ENCODE measurements around the gene USP24. TPM values are rescaled to one million over a fixed set of nuclear protein-coding genes. Genes with fewer than 3 reads are reported as not detected.

USP24 gene
- polyA plus RNA-seq, 1 of the 3 experiments (the other 2 are of a cell fraction): 8.1 TPM

- TF ChIP-seq ZBTB33 (IDR thresholded peaks at IDR 0.05; ENCODE audit: borderline replicate concordance, low read depth) (no peak), RXRA (IDR thresholded peaks at IDR 0.05; ENCODE audit: borderline replicate concordance, low read depth) (no peak), RFX5 (IDR thresholded peaks at IDR 0.05; ENCODE audit: low read length) (no peak), TAF1 (IDR thresholded peaks at IDR 0.05; ENCODE audit: borderline replicate concordance, low read depth, low read length) (no peak), SMC3 (IDR thresholded peaks at IDR 0.05; ENCODE audit: low read depth, low read length) (no peak), MXI1 (IDR thresholded peaks at IDR 0.05; ENCODE audit: low read depth, low read length) (no peak)
- TF ChIP-seq, protein P1, sequence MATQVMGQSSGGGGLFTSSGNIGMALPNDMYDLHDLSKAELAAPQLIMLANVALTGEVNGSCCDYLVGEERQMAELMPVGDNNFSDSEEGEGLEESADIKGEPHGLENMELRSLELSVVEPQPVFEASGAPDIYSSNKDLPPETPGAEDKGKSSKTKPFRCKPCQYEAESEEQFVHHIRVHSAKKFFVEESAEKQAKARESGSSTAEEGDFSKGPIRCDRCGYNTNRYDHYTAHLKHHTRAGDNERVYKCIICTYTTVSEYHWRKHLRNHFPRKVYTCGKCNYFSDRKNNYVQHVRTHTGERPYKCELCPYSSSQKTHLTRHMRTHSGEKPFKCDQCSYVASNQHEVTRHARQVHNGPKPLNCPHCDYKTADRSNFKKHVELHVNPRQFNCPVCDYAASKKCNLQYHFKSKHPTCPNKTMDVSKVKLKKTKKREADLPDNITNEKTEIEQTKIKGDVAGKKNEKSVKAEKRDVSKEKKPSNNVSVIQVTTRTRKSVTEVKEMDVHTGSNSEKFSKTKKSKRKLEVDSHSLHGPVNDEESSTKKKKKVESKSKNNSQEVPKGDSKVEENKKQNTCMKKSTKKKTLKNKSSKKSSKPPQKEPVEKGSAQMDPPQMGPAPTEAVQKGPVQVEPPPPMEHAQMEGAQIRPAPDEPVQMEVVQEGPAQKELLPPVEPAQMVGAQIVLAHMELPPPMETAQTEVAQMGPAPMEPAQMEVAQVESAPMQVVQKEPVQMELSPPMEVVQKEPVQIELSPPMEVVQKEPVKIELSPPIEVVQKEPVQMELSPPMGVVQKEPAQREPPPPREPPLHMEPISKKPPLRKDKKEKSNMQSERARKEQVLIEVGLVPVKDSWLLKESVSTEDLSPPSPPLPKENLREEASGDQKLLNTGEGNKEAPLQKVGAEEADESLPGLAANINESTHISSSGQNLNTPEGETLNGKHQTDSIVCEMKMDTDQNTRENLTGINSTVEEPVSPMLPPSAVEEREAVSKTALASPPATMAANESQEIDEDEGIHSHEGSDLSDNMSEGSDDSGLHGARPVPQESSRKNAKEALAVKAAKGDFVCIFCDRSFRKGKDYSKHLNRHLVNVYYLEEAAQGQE (IDR thresholded peaks at IDR 0.05; ENCODE audit: low read depth, low read length): no peak
- Histone ChIP-seq H3F3A (replicated peaks; ENCODE audit: insufficient read depth) (no peaks in the 10 kb centered on the region), H3K9me3 (no peaks in the 10 kb centered on the region), H3K4me2 (no peak overlapping the region), H3K27me3 (ENCODE audit: insufficient read depth) (no peaks in the 10 kb centered on the region), H3K79me2 (ENCODE audit: insufficient read depth) (no peaks in the 10 kb centered on the region), H4K20me1 (ENCODE audit: insufficient read depth) (no peaks in the 10 kb centered on the region), H3K4me1 (ENCODE audit: control insufficient read depth in 1 of 2, insufficient read depth in 2 of 2, low read depth in 1 of 2, low read length in 1 of 2) (peaks cover 0 to 13% of the 10 kb centered on the region in 2 experiments; a peak in 1 of 4 replicates), H3K36me3 (replicated peaks in 1 of 2; ENCODE audit: control insufficient read depth in 1 of 2, insufficient read depth in 2 of 2, low read length in 1 of 2) (no peaks in the 10 kb centered on the region), H2AFZ (ENCODE audit: low read depth) (no peak overlapping the region), H3K9ac (no peak overlapping the region), H3K4me3 (ENCODE audit: low read depth in 2 of 2, low read length in 1 of 2) (no peak overlapping the region), H3K9me2 (no peaks in the 10 kb centered on the region), H3K27ac (ENCODE audit: low read depth in 2 of 2, low read length in 1 of 2) (no peak overlapping the region)
- 74% methylated on average over 9 of the region's 12 CpGs for WGBS (ENCODE audit: low lambda C conversion rate)
- ChIA-PET POLR2A (no interaction called here), CTCF (interaction anchor here (1.2 to 2.5 kb wide), 2 partner anchors 17 to 34 kb away, joined by 6 to 7 read pairs; no protein-coding TSS in a partner anchor)
- DNase-seq: no peak
Observed at GRCh38 chr1:55055084-55055882, 159.9 kb downstream of the USP24 start.

GRCh38 chr1:55054396-55054795 lies 160.8 kb downstream of the USP24 start:
- Histone ChIP-seq H3K9ac (no peak overlapping the region), H3K4me3 (ENCODE audit: low read depth in 2 of 2, low read length in 1 of 2) (no peak overlapping the region), H4K20me1 (ENCODE audit: insufficient read depth) (no peaks in the 10 kb centered on the region), H3K4me2 (no peak overlapping the region), H3K27ac (ENCODE audit: low read depth in 2 of 2, low read length in 1 of 2) (no peak overlapping the region), H3K79me2 (ENCODE audit: insufficient read depth) (no peaks in the 10 kb centered on the region), H3K9me3 (no peaks in the 10 kb centered on the region), H3K36me3 (replicated peaks in 1 of 2; ENCODE audit: control insufficient read depth in 1 of 2, insufficient read depth in 2 of 2, low read length in 1 of 2) (no peaks in the 10 kb centered on the region), H3K27me3 (ENCODE audit: insufficient read depth) (no peaks in the 10 kb centered on the region), H3F3A (replicated peaks; ENCODE audit: insufficient read depth) (no peaks in the 10 kb centered on the region), H2AFZ (ENCODE audit: low read depth) (no peak overlapping the region), H3K9me2 (no peaks in the 10 kb centered on the region), H3K4me1 (ENCODE audit: control insufficient read depth in 1 of 2, insufficient read depth in 2 of 2, low read depth in 1 of 2, low read length in 1 of 2) (peaks cover 0 to 22% of the 10 kb centered on the region in 2 experiments; a peak in 1 of 4 replicates)
- ChIA-PET CTCF (interaction anchor here (1.2 to 2.5 kb wide), 2 partner anchors 17 to 33 kb away, joined by 6 to 7 read pairs; no protein-coding TSS in a partner anchor), POLR2A (no interaction called here)
- 94% methylated on average over 4 of the region's 5 CpGs for WGBS (ENCODE audit: low lambda C conversion rate)
- DNase-seq: no peak
- TF ChIP-seq RXRA (IDR thresholded peaks at IDR 0.05; ENCODE audit: borderline replicate concordance, low read depth) (no peak), ZBTB33 (IDR thresholded peaks at IDR 0.05; ENCODE audit: borderline replicate concordance, low read depth) (no peak), NRF1 (IDR thresholded peaks at IDR 0.05; ENCODE audit: low read depth, low read length) (no peak), CHD2 (IDR thresholded peaks at IDR 0.05; ENCODE audit: low read length, partially characterized antibody) (no peak), NFIC (IDR thresholded peaks at IDR 0.05; ENCODE audit: borderline replicate concordance) (no peak)
- TF ChIP-seq, protein P2, sequence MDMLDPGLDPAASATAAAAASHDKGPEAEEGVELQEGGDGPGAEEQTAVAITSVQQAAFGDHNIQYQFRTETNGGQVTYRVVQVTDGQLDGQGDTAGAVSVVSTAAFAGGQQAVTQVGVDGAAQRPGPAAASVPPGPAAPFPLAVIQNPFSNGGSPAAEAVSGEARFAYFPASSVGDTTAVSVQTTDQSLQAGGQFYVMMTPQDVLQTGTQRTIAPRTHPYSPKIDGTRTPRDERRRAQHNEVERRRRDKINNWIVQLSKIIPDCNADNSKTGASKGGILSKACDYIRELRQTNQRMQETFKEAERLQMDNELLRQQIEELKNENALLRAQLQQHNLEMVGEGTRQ (IDR thresholded peaks at IDR 0.05; ENCODE audit: borderline replicate concordance, low read depth, low read length): no peak
- TF ChIP-seq, protein P1 (IDR thresholded peaks at IDR 0.05; ENCODE audit: low read depth, low read length): no peak
